HepG2 (cell line): ENCODE data around the gene CMTM1. TPM values are rescaled to one million over a fixed set of nuclear protein-coding genes. Genes with fewer than 3 reads are reported as not detected.

ENCODE experiments used
- ARHGAP35 ChIP-seq: sonication (generic); formaldehyde crosslinking; IDR thresholded peaks from 2 replicates; pipeline ENCODE4 v1.9.0; 2022; ENCODE audit warnings: mild to moderate bottlenecking, inconsistent platforms, moderate library complexity, missing genetic modification reagents, borderline replicate concordance
- ESRRA ChIP-seq: sonication (generic); formaldehyde crosslinking; IDR thresholded peaks from 2 replicates; pipeline ENCODE4 v1.5.1; 2020; ENCODE audit warnings: mild to moderate bottlenecking, low read depth, missing genetic modification reagents
- GPN1 ChIP-seq: sonication (generic); formaldehyde crosslinking; IDR thresholded peaks from 2 replicates; pipeline ENCODE4 v1.5.1; 2020; ENCODE audit warnings: missing genetic modification reagents, borderline replicate concordance
- HMGXB3 ChIP-seq: sonication (generic); formaldehyde crosslinking; IDR thresholded peaks from 2 replicates; pipeline ENCODE4 v1.4.0; 2020; ENCODE audit warnings: missing genetic modification reagents, borderline replicate concordance
- HNF4A ChIP-seq: sonication (generic); formaldehyde crosslinking; IDR thresholded peaks from 2 replicates; pipeline ENCODE4 v1.4.0; 2020; ENCODE audit warnings: missing genetic modification reagents
- HNRNPUL1 ChIP-seq: fragments of 200-400 bp; formaldehyde crosslinking; IDR thresholded peaks from 2 replicates; pipeline ENCODE4 v1.6.1; 2017; ENCODE audit warnings: low read depth, mild to moderate bottlenecking, low read length, moderate library complexity
- PAXIP1 ChIP-seq: sonication (generic); formaldehyde crosslinking; conservative IDR thresholded peaks from 2 replicates; pipeline ENCODE4 v1.4.0; 2020; ENCODE audit warnings: mild to moderate bottlenecking, missing genetic modification reagents, moderate library complexity
- SALL2 ChIP-seq: sonication (generic); formaldehyde crosslinking; IDR thresholded peaks from 2 replicates; pipeline ENCODE4 v1.8.1; 2023; ENCODE audit warnings: mild to moderate bottlenecking, missing genetic modification reagents, inconsistent platforms
- TFDP1 ChIP-seq: IDR thresholded peaks from 2 replicates; pipeline ENCODE4 v1.6.1; 2016; ENCODE audit warnings: missing compliant biosample characterization, missing genetic modification reagents, borderline replicate concordance
- USF2 ChIP-seq, 2 experiments: sonication (generic) in 1 of 2; formaldehyde crosslinking in 1 of 2; IDR thresholded peaks; 2 replicates each; pipeline versions ENCODE4 v1.5.1 to v1.6.1; 2011 to 2020; ENCODE audit warnings: borderline replicate concordance in 1 of 2, low read depth in 1 of 2, low read length in 1 of 2, mild to moderate bottlenecking in 1 of 2, missing genetic modification reagents in 1 of 2, moderate library complexity in 1 of 2
- ZFP36L1 ChIP-seq: sonication (generic); formaldehyde crosslinking; IDR thresholded peaks from 2 replicates; pipeline ENCODE4 v1.8.0; 2022; ENCODE audit warnings: mild to moderate bottlenecking, missing genetic modification reagents, moderate library complexity
- ZFP82 ChIP-seq: sonication (generic); formaldehyde crosslinking; IDR thresholded peaks from 2 replicates; pipeline ENCODE4 v1.5.1; 2020; ENCODE audit warnings: mild to moderate bottlenecking, missing genetic modification reagents, borderline replicate concordance
- ZNF484 ChIP-seq: sonication (generic); formaldehyde crosslinking; IDR thresholded peaks from 2 replicates; pipeline ENCODE4 v1.5.1; 2020; ENCODE audit warnings: mild to moderate bottlenecking, low read depth, missing genetic modification reagents, borderline replicate concordance
- ZNF577 ChIP-seq: sonication (generic); formaldehyde crosslinking; IDR thresholded peaks from 2 replicates; pipeline ENCODE4 v1.4.0; 2020; ENCODE audit warnings: mild to moderate bottlenecking, low read depth, missing genetic modification reagents, borderline replicate concordance
- ZNF784 ChIP-seq: sonication (generic); formaldehyde crosslinking; IDR thresholded peaks from 2 replicates; pipeline ENCODE4 v1.5.1; 2020; ENCODE audit warnings: missing genetic modification reagents, mild to moderate bottlenecking, borderline replicate concordance
- polyA plus RNA-seq, 8 experiments: library from polyadenylated mRNA; depleted of rRNA in 3 of 8; stranded (reverse) in 7 of 8; unstranded in 1 of 8; fragments of >200 nt; fragmentation: Illumina TruSeq in 4 of 8; extraction: Trizol in 4 of 8; gene quantifications; 2 replicates each; pipeline versions ENCODE4 v1.2.1 to v1.2.3, GENCODE V29; 2011 to 2016; ENCODE audit warnings: low read depth in 4 of 8, missing spikeins in 1 of 8, mixed read lengths in 1 of 8; ENCODE audit not compliant: insufficient read depth in 1 of 8
- total RNA-seq, 5 experiments: library from RNA; depleted of rRNA; stranded (reverse); fragments of >200 nt; fragmentation: Illumina TruSeq; extraction: Trizol; gene quantifications; 2 replicates each; pipeline ENCODE4 v1.2.3, GENCODE V29; 2016; ENCODE audit warnings: low read depth in 1 of 5

The CMTM1 gene
- total and polyA plus RNA-seq, 2 of the 13 experiments (the other 11 are each of a cell fraction or from before 2014, with no cell fraction given): 1.7 to 2.9 TPM

- TF ChIP-seq PAXIP1 (CRISPR knock-in tag) (no peak), ZNF484 (no peak), HNF4A (no peak), TFDP1 (CRISPR knock-in tag) (no peak), SALL2 (CRISPR knock-in tag) (no peak), ZNF577 (CRISPR knock-in tag) (no peak), ZFP36L1 (CRISPR knock-in tag) (no peak), ZNF784 (CRISPR knock-in tag) (no peak), HNRNPUL1 (no peak), USF2 (IDR thresholded peaks at IDR 0.05; ENCODE audit: low read depth, low read length) (no peak), USF2 (CRISPR knock-in tag; IDR thresholded peaks at IDR 0.05; ENCODE audit: borderline replicate concordance) (no peak), ESRRA (CRISPR knock-in tag) (no peak), HMGXB3 (CRISPR knock-in tag) (no peak), GPN1 (CRISPR knock-in tag) (no peak), ARHGAP35 (CRISPR knock-in tag) (no peak), ZFP82 (no peak)
Measured at GRCh38 chr16:66605177-66605978, 39.1 kb downstream of the CMTM1 start (continued).
